MM.1S (cell line): ENCODE measurements around the gene ID3.

Experiments used
- DNase-seq: peaks from one replicate; pipeline ENCODE4 v3.0.0-alpha.2; 2015
- H2AFZ ChIP-seq: fragments of 300-600 bp; sonication (generic); 2 replicates; pipeline ENCODE4 v1.6.0; 2016; ENCODE audit warnings: antibody characterized with exemption, low read length
- H3F3A ChIP-seq: fragments of 300-600 bp; sonication (generic); 2 replicates; pipeline ENCODE4 v1.6.1; 2016; ENCODE audit warnings: mild to moderate bottlenecking, antibody characterized with exemption, low read length, moderate library complexity, mixed read lengths; ENCODE audit not compliant: insufficient read depth
- H3K27ac ChIP-seq: fragments of 300-600 bp; sonication (generic); 2 replicates; pipeline ENCODE4 v1.5.1; 2016; ENCODE audit warnings: mild to moderate bottlenecking, low read length
- H3K27me3 ChIP-seq: fragments of 300-600 bp; sonication (generic); replicated peaks from 2 replicates; pipeline ENCODE4 v1.6.0; 2016; ENCODE audit warnings: low read length; ENCODE audit not compliant: insufficient read depth
- H3K36me3 ChIP-seq: fragments of 300-600 bp; sonication (generic); replicated peaks from 2 replicates; pipeline ENCODE4 v1.6.1; 2016; ENCODE audit warnings: mild to moderate bottlenecking, low read length, mixed read lengths; ENCODE audit not compliant: insufficient read depth
- H3K4me1 ChIP-seq: fragments of 300-600 bp; sonication (generic); 2 replicates; pipeline ENCODE4 v1.6.1; 2016; ENCODE audit warnings: low read length, mixed read lengths
- H3K4me2 ChIP-seq: fragments of 300-600 bp; sonication (generic); 2 replicates; pipeline ENCODE4 v1.6.0; 2016; ENCODE audit warnings: low read depth, low read length
- H3K4me3 ChIP-seq: fragments of 300-600 bp; sonication (generic); 2 replicates; pipeline ENCODE4 v1.5.1; 2016; ENCODE audit warnings: low read length, mixed read lengths
- H3K79me2 ChIP-seq: fragments of 300-600 bp; sonication (generic); 2 replicates; pipeline ENCODE4 v1.6.1; 2016; ENCODE audit warnings: mixed run types, low read length, mixed read lengths
- H3K9ac ChIP-seq: fragments of 300-600 bp; sonication (generic); 2 replicates; pipeline ENCODE4 v1.6.1; 2016; ENCODE audit warnings: low read length, mixed read lengths
- H3K9me2 ChIP-seq: fragments of 300-600 bp; sonication (generic); replicated peaks from 2 replicates; pipeline ENCODE4 v1.6.1; 2016; ENCODE audit warnings: mild to moderate bottlenecking, low read length, mixed read lengths; ENCODE audit not compliant: insufficient read depth
- H3K9me3 ChIP-seq: fragments of 300-600 bp; sonication (generic); replicated peaks from 2 replicates; pipeline ENCODE4 v1.6.1; 2016; ENCODE audit warnings: mild to moderate bottlenecking, low read length, mixed read lengths; ENCODE audit not compliant: insufficient read depth
- H4K20me1 ChIP-seq: fragments of 300-600 bp; sonication (generic); 2 replicates; pipeline ENCODE4 v1.6.1; 2016; ENCODE audit warnings: mild to moderate bottlenecking, low read length, moderate library complexity, mixed read lengths; ENCODE audit not compliant: insufficient read depth
- EZH2 ChIP-seq: fragments of 300-600 bp; sonication (generic); optimal IDR thresholded peaks from 2 replicates; pipeline ENCODE3; 2017; ENCODE audit warnings: low read depth, mild to moderate bottlenecking, antibody characterized with exemption, low read length, mixed read lengths
- EZH2phosphoT487 ChIP-seq: fragments of 300-600 bp; sonication (generic); IDR thresholded peaks from 2 replicates; pipeline ENCODE4 v1.6.1; 2018; ENCODE audit warnings: antibody characterized with exemption, low read length
- TF ChIP-seq, protein P1 (sequence below): fragments of 300-600 bp; sonication (generic); IDR thresholded peaks from 2 replicates; pipeline ENCODE4 v1.5.1; 2016; ENCODE audit warnings: antibody characterized with exemption, low read length, mixed read lengths

ID3 gene

DNA sequence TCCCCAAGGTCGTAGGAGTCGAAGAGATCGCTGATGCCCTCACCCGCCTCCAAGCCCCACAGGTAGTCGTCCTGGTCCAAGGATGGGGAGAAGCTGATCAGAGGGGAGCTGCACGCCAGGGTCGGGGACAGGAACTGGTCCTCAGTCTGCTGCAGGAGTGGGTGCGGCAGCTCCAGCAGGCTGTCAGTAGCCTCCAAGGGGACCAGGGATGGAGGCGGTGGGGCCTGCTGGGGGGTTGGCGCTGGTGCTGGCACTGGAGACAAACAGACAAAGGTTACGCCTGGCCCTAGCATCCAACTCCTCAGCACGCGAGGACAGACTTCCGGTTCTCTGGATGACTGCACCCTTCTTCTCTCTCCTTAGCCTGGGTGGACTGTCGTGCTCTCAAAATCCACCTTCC is 49.4 kb downstream of the ID3 start:
- Histone ChIP-seq H3K4me1 (no peaks in the 10 kb centered on the region), H3F3A (peaks cover 22% of the 10 kb centered on the region), H3K4me2 (no peak overlapping the region), H3K27me3 (no peaks in the 10 kb centered on the region), H3K27ac (no peak overlapping the region), H2AFZ (no peak overlapping the region), H3K79me2 (peaks cover 57% of the 10 kb centered on the region), H3K9me2 (no peaks in the 10 kb centered on the region), H3K9ac (no peak overlapping the region), H4K20me1 (no peaks in the 10 kb centered on the region), H3K4me3 (no peak overlapping the region), H3K36me3 (peaks cover 40% of the 10 kb centered on the region), H3K9me3 (no peaks in the 10 kb centered on the region)
- DNase-seq: no peak
- TF ChIP-seq, protein P1, sequence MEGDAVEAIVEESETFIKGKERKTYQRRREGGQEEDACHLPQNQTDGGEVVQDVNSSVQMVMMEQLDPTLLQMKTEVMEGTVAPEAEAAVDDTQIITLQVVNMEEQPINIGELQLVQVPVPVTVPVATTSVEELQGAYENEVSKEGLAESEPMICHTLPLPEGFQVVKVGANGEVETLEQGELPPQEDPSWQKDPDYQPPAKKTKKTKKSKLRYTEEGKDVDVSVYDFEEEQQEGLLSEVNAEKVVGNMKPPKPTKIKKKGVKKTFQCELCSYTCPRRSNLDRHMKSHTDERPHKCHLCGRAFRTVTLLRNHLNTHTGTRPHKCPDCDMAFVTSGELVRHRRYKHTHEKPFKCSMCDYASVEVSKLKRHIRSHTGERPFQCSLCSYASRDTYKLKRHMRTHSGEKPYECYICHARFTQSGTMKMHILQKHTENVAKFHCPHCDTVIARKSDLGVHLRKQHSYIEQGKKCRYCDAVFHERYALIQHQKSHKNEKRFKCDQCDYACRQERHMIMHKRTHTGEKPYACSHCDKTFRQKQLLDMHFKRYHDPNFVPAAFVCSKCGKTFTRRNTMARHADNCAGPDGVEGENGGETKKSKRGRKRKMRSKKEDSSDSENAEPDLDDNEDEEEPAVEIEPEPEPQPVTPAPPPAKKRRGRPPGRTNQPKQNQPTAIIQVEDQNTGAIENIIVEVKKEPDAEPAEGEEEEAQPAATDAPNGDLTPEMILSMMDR: no peak
- TF ChIP-seq EZH2phosphoT487 (no peak), EZH2 (no peak)
